Gastrocnemius medialis (tissue), 4 donors: ENCODE measurements around the gene FBXL7. TPM values are rescaled to one million over a fixed set of nuclear protein-coding genes. Genes with fewer than 3 reads are reported as not detected.

Experiments
- ATAC-seq, 2 donors: fragments of 150-250 bp; one replicate each; pipeline ENCODE4 v1.9.1; 2016
- DNase-seq, 2 donors: peaks; one replicate each; pipeline ENCODE4 v3.0.0-alpha.2; 2019
- H3K27ac ChIP-seq, 4 donors: fragments of 200-600 bp; sonication (generic); 1 replicate in 1 of 4; 2 replicates in 3 of 4; pipeline ENCODE4 v1.5.1; 2016 to 2018; ENCODE audit warnings: mild to moderate bottlenecking in 2 of 4, moderate library complexity in 1 of 4
- H3K27me3 ChIP-seq, 3 donors: fragments of 200-600 bp; sonication (generic) in 2 of 3; 1 replicate in 1 of 3; 2 replicates in 2 of 3; pipeline versions ENCODE4 v1.5.1 to v1.6.0; 2016 to 2019; ENCODE audit warnings: mild to moderate bottlenecking in 1 of 3, moderate library complexity in 1 of 3
- H3K36me3 ChIP-seq, 2 donors: fragments of 200-600 bp; sonication (generic) in 1 of 2; one replicate each; pipeline ENCODE4 v1.5.1; 2017 to 2018
- H3K4me1 ChIP-seq, 2 donors: fragments of 200-600 bp; sonication (generic) in 1 of 2; one replicate each; pipeline ENCODE4 v1.5.1; 2016 to 2017; ENCODE audit warnings: mild to moderate bottlenecking in 2 of 2
- H3K4me3 ChIP-seq, 4 donors: fragments of 200-600 bp; sonication (generic) in 3 of 4; 1 replicate in 1 of 4; 2 replicates in 3 of 4; pipeline ENCODE4 v1.5.1; 2016 to 2019; ENCODE audit warnings: mild to moderate bottlenecking in 2 of 4
- H3K9me3 ChIP-seq, 3 donors: fragments of 200-600 bp; sonication (generic) in 2 of 3; 1 replicate in 1 of 3; 2 replicates in 2 of 3; pipeline ENCODE4 v1.5.1; 2016 to 2019
- POLR2A ChIP-seq, 2 donors: fragments of 450-650 bp; IDR thresholded peaks; one replicate each; pipeline ENCODE4 v1.6.1; 2017; ENCODE audit warnings: antibody characterized with exemption in 2 of 2, mild to moderate bottlenecking in 2 of 2, moderate library complexity in 2 of 2
- in situ Hi-C, 4 donors: fragments of 200-750 bp; cut with MboI; loops; one replicate each; pipeline versions ENCODE4 v1.15.0 to v1.8.0; 2017; ENCODE audit warnings: low sequenced_read_pairs in 4 of 4
- intact Hi-C: fragments of 100-400 bp; cut with DNase I; formaldehyde crosslinking; loops from one replicate; pipeline ENCODE4 v1.15.1; 2023; ENCODE audit warnings: low total_unique reads
- total RNA-seq, 4 donors: library from RNA; depleted of rRNA; stranded (reverse); fragments of >200 nt; gene quantifications; one replicate each; pipeline versions ENCODE4 v1.1.0 to v1.2.3, GENCODE V29; 2016
- TF ChIP-seq, protein P1 (sequence below), 5 experiments: fragments of 450-650 bp in 3 of 5; fragments of 200-600 bp in 2 of 5; sonication (generic) in 2 of 5; IDR thresholded peaks in 4 of 5; conservative IDR thresholded peaks in 1 of 5; 1 replicate in 4 of 5; 2 replicates in 1 of 5; pipeline ENCODE4 v1.5.1; 2016 to 2019; ENCODE audit warnings: antibody characterized with exemption in 5 of 5, mild to moderate bottlenecking in 3 of 5, moderate library complexity in 3 of 5

The FBXL7 gene
- total RNA-seq, 4 donors from 2014 or later = 2.4 to 4.9 (median 3.1) TPM

DNA sequence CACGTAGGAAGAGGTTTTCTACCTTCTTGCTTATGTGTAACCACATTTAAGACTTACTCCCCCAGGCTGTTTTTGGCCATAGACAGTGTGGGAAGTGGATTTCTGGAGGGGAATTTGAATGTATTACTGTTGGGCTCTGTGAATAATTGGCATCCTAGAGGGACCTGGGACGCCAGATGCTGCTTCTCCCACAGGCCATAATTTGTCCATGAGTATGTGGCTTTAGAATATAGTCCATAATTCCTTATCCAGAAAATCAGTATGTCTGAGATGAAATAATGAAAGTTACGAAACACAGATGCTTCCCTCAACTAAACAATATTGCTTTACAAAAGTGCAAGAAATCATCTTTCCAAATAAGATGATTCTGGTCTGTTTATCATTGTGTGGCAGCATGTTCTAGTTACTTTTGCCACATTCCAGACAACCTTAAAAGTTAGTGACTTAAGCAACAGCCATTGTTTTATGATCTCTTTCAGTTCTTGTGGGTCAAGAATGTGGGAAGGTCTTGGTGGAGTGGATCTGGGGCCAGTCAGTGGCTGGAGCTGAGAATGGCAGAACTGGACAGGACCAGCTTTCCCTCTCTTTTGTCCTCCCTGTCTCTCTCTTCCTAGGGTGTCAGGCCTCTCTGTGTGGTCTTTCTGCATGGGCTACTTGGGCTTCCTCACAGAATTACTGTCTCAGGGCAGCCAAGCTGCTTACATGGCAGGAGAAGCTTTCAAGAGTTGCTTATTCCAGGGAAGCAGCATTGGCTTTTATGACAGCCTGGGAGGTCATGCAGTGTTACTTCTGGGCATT is 79.4 kb downstream of the FBXL7 start:
- Histone ChIP-seq H3K4me3 (no peak overlapping the region), H3K9me3 (no peaks in the 10 kb centered on the region), H3K4me1 (peaks cover 5 to 6% of the 10 kb centered on the region in 2 donors), H3K27ac (no peak overlapping the region), H3K36me3 (no peaks in the 10 kb centered on the region), H3K27me3 (no peaks in the 10 kb centered on the region)
- TF ChIP-seq, protein P1, sequence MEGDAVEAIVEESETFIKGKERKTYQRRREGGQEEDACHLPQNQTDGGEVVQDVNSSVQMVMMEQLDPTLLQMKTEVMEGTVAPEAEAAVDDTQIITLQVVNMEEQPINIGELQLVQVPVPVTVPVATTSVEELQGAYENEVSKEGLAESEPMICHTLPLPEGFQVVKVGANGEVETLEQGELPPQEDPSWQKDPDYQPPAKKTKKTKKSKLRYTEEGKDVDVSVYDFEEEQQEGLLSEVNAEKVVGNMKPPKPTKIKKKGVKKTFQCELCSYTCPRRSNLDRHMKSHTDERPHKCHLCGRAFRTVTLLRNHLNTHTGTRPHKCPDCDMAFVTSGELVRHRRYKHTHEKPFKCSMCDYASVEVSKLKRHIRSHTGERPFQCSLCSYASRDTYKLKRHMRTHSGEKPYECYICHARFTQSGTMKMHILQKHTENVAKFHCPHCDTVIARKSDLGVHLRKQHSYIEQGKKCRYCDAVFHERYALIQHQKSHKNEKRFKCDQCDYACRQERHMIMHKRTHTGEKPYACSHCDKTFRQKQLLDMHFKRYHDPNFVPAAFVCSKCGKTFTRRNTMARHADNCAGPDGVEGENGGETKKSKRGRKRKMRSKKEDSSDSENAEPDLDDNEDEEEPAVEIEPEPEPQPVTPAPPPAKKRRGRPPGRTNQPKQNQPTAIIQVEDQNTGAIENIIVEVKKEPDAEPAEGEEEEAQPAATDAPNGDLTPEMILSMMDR (IDR thresholded peaks at IDR 0.05 in 4 of 5, conservative IDR thresholded peaks at IDR 0.05 in 1 of 5) = no peak
- no peak for TF ChIP-seq POLR2A (IDR thresholded peaks at IDR 0.05)
- intact Hi-C loops (no loop called here), in situ Hi-C loops (no loop called here)
- ATAC-seq (no peak), DNase-seq (no peak)

DNA sequence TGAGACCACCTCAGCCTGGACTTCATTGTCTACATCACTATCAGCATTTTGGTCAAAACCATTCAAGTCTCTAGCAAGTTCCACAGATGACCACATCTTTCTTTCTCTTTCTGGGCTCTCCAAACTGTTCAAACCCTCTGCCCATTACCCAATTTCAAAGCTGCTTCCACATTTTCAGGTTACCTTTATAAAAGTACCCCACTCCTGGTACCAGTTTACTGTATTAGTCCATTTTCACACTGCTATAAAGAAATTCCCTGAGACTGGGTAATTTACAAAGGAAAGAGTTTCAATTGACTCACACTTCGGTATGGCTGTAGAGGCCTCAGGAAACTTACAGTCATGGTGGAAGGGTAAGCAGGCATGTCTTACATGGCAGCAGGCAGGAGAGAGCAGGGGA is 84.5 kb downstream of the FBXL7 start:
- ATAC-seq (no peak), DNase-seq (no peak)
- H3K27me3 ChIP-seq = no peaks in the 10 kb centered on the region
- TF ChIP-seq, protein P1 (IDR thresholded peaks at IDR 0.05 in 4 of 5, conservative IDR thresholded peaks at IDR 0.05 in 1 of 5) = no peak
- TF ChIP-seq POLR2A (IDR thresholded peaks at IDR 0.05) = no peak
- intact Hi-C loops = no loop called here
- no peak overlapping the region for H3K27ac ChIP-seq
- H3K4me1 ChIP-seq = no peaks in the 10 kb centered on the region
- H3K9me3 ChIP-seq = no peaks in the 10 kb centered on the region
- no peak overlapping the region for H3K4me3 ChIP-seq
- H3K36me3 ChIP-seq = no peaks in the 10 kb centered on the region
- in situ Hi-C loops = no loop called here

DNA sequence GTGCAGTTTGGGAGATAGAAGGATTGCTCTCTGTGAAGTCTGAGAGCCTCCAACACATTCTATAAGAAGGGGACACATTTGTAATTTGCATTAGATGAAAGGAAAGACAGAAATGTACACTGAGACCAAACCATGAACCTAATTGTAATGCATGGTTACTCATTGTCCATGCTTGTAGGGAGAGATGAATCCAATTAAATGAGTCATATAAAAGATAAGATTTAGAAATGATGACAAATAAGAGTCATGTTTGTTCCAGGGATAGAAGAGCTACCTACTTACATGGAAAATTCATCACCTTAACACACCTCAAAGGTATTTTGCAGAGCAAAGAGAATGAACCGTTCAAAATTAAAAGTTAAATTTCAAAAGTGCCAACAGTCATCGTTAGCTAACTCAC is 85.1 kb downstream of the FBXL7 start:
- no peaks in the 10 kb centered on the region for H3K9me3 ChIP-seq
- intact Hi-C loops = no loop called here
- ATAC-seq (no peak), DNase-seq (no peak)
- no peaks in the 10 kb centered on the region for H3K27me3 ChIP-seq
- H3K4me3 ChIP-seq = no peak overlapping the region
- H3K4me1 ChIP-seq = no peaks in the 10 kb centered on the region
- H3K27ac ChIP-seq = no peak overlapping the region
- in situ Hi-C loops = no loop called here
- no peak for TF ChIP-seq POLR2A (IDR thresholded peaks at IDR 0.05)
- TF ChIP-seq, protein P1 (IDR thresholded peaks at IDR 0.05 in 4 of 5, conservative IDR thresholded peaks at IDR 0.05 in 1 of 5) = no peak
- H3K36me3 ChIP-seq = no peaks in the 10 kb centered on the region

DNA sequence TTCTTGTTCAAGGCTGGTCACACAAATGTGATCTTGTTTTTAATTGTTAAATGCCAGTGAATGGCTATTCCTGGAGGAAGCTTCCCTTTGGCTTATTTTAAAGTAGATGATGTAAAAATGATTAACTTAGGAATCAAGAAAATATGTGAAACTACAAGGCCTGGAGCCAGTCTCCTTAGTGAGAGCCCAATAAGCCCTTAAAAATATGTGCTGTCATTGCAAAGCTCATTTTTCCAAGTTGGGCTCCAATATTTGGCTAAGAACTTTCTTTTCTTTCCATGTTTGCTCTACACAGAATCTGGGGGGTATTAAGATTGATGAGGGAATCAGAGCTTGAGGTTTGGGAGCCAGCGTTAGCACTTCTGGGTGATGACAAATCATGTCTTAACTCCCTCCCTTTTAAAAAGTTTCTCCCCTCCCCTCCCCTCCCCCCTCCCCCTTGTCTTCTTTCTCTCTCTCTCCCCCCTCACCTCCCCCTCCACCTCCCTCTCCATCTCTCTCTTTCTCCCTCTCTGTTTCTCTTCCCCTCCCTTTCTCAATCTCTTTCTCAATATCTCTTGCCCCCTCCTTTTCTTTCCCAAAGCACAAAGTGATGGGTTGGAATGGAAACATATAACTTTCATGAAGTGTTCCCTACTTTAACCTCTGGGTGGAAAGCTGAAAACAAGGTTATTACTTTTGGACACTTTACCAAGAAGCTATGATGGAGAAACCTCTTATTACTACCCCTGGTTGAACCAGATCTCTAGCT is 86.0 kb downstream of the FBXL7 start:
- in situ Hi-C loops = no loop called here
- Histone ChIP-seq H3K4me3 (no peak overlapping the region), H3K4me1 (no peaks in the 10 kb centered on the region), H3K27ac (no peak overlapping the region), H3K27me3 (no peaks in the 10 kb centered on the region), H3K36me3 (no peaks in the 10 kb centered on the region), H3K9me3 (no peaks in the 10 kb centered on the region)
- TF ChIP-seq, protein P1 (IDR thresholded peaks at IDR 0.05 in 4 of 5, conservative IDR thresholded peaks at IDR 0.05 in 1 of 5) = no peak
- no peak for TF ChIP-seq POLR2A (IDR thresholded peaks at IDR 0.05)
- DNase-seq = no peak
- ATAC-seq = no peak
- intact Hi-C loops = no loop called here
